Neutrophil (primary cell): ENCODE measurements around the gene NACC2.

Source experiments
- H3K27ac ChIP-seq: fragments of 200-600 bp; sonication (generic); 2 replicates; pipeline ENCODE4 v1.5.1; 2016; ENCODE audit warnings: mild to moderate bottlenecking, moderate library complexity
- H3K27me3 ChIP-seq: fragments of 200-600 bp; sonication (generic); 2 replicates; pipeline ENCODE4 v1.6.0; 2016; ENCODE audit warnings: mild to moderate bottlenecking
- H3K36me3 ChIP-seq: fragments of 200-600 bp; sonication (generic); 2 replicates; pipeline ENCODE4 v1.5.1; 2017
- H3K4me1 ChIP-seq, 2 experiments: fragments of 200-600 bp in 1 of 2; sonication (generic) in 1 of 2; 1 replicate in 1 of 2; 2 replicates in 1 of 2; pipeline versions ENCODE4 v1.5.1 to v1.6.1; 2013 to 2016; ENCODE audit warnings: low read depth in 1 of 2, low read length in 1 of 2, mild to moderate bottlenecking in 1 of 2, moderate library complexity in 1 of 2; ENCODE audit not compliant: control insufficient read depth in 1 of 2, insufficient read depth in 1 of 2
- H3K4me3 ChIP-seq, 2 experiments: fragments of 200-600 bp in 1 of 2; sonication (generic) in 1 of 2; 1 replicate in 1 of 2; 2 replicates in 1 of 2; pipeline ENCODE4 v1.5.1; 2013 to 2016; ENCODE audit warnings: low read depth in 1 of 2, low read length in 1 of 2, mild to moderate bottlenecking in 1 of 2, moderate library complexity in 1 of 2
- H3K9me3 ChIP-seq: fragments of 200-600 bp; sonication (generic); 2 replicates; pipeline ENCODE4 v1.5.1; 2016
- CTCF ChIP-seq: fragments of 200-600 bp; sonication (generic); IDR thresholded peaks from 2 replicates; pipeline ENCODE4 v1.5.1; 2016; ENCODE audit warnings: antibody characterized with exemption

The NACC2 gene

GRCh38 chr9:136018257-136019031, 76.6 kb downstream of the NACC2 start:
- no peak for TF ChIP-seq CTCF
- no peaks in the 10 kb centered on the region for H3K4me1 ChIP-seq
- H3K36me3 ChIP-seq: peaks cover 53% of the 10 kb centered on the region
- H3K27me3 ChIP-seq: no peaks in the 10 kb centered on the region
- H3K27ac ChIP-seq: no peak overlapping the region
- no peak overlapping the region for H3K4me3 ChIP-seq
- no peaks in the 10 kb centered on the region for H3K9me3 ChIP-seq

GRCh38 chr9:136017289-136018190, 77.5 kb downstream of the NACC2 start:
- H3K9me3 ChIP-seq: no peaks in the 10 kb centered on the region
- no peaks in the 10 kb centered on the region for H3K4me1 ChIP-seq
- H3K36me3 ChIP-seq: peaks cover 62% of the 10 kb centered on the region
- no peak for TF ChIP-seq CTCF
- no peak overlapping the region for H3K27ac ChIP-seq
- H3K4me3 ChIP-seq: no peak overlapping the region
- no peaks in the 10 kb centered on the region for H3K27me3 ChIP-seq

GRCh38 chr9:136016572-136017288, 78.4 kb downstream of the NACC2 start:
- Histone ChIP-seq H3K4me1 (no peaks in the 10 kb centered on the region), H3K9me3 (no peaks in the 10 kb centered on the region), H3K4me3 (no peak overlapping the region), H3K27ac (no peak overlapping the region), H3K36me3 (peaks cover 61% of the 10 kb centered on the region), H3K27me3 (no peaks in the 10 kb centered on the region)
- TF ChIP-seq CTCF: no peak

GRCh38 chr9:136015656-136016571, 79.2 kb downstream of the NACC2 start:
- Histone ChIP-seq H3K27me3 (no peaks in the 10 kb centered on the region), H3K27ac (no peak overlapping the region), H3K9me3 (no peaks in the 10 kb centered on the region), H3K4me3 (no peak overlapping the region), H3K36me3 (peaks cover 69% of the 10 kb centered on the region), H3K4me1 (no peaks in the 10 kb centered on the region)
- no peak for TF ChIP-seq CTCF
